K562 (cell line): Measurements from ENCODE around the gene CHTOP.

Experiments
- ASH1L ChIP-seq: fragments of 450-650 bp; IDR thresholded peaks from 2 replicates; pipeline ENCODE4 v1.6.1; 2018; ENCODE audit warnings: borderline replicate concordance, mild to moderate bottlenecking, low read depth; ENCODE audit not compliant: partially characterized antibody
- BRD4 ChIP-seq: fragments of 200-600 bp; sonication (generic); IDR thresholded peaks from 2 replicates; pipeline ENCODE4 v1.6.1; 2017; ENCODE audit warnings: inconsistent platforms
- CHCHD3 ChIP-seq: fragments of 250-450 bp; sonication (Bioruptor Pico); IDR thresholded peaks from 2 replicates; pipeline ENCODE4 v2.1.2; 2022; ENCODE audit warnings: mild to moderate bottlenecking
- GABPA ChIP-seq: fragments of 200-800 bp; sonication (Bioruptor generic); conservative IDR thresholded peaks from 2 replicates; pipeline ENCODE4 v1.6.1; 2016; ENCODE audit warnings: low read depth, missing genetic modification characterization, missing compliant biosample characterization
- POLR2AphosphoS2 ChIP-seq: IDR thresholded peaks from 2 replicates; pipeline ENCODE4 v1.6.1; 2012; ENCODE audit warnings: low read length, improper control_type of control experiment
- POLR2AphosphoS5 ChIP-seq: IDR thresholded peaks from 2 replicates; pipeline ENCODE4 v1.6.1; 2011; ENCODE audit warnings: mild to moderate bottlenecking, low read depth, low read length, moderate library complexity; ENCODE audit not compliant: control insufficient read depth, insufficient read depth
- RNF219 ChIP-seq: fragments of 250-450 bp; sonication (Bioruptor Pico); IDR thresholded peaks from 2 replicates; pipeline ENCODE4 v1.5.0; 2022; ENCODE audit warnings: mild to moderate bottlenecking
- ZNF140 ChIP-seq: fragments of 250-450 bp; sonication (Bioruptor Pico); IDR thresholded peaks from 2 replicates; pipeline ENCODE4 v1.8.0; 2021; ENCODE audit warnings: moderate library complexity, mild to moderate bottlenecking, inconsistent platforms
- ZNF232 ChIP-seq: sonication (generic); formaldehyde crosslinking; IDR thresholded peaks from 2 replicates; pipeline ENCODE4 v1.8.0; 2022; ENCODE audit warnings: mild to moderate bottlenecking, missing genetic modification reagents
- TF ChIP-seq, protein P1 (sequence below): sonication (generic); formaldehyde crosslinking; IDR thresholded peaks from 2 replicates; pipeline ENCODE4 v1.5.0; 2020; ENCODE audit warnings: missing genetic modification reagents
- TF ChIP-seq, protein P2 (sequence below): fragments of 250-450 bp; sonication (Bioruptor Pico); IDR thresholded peaks from 2 replicates; pipeline ENCODE4 v1.8.0; 2022; ENCODE audit warnings: moderate library complexity, mild to moderate bottlenecking, inconsistent platforms

DNA sequence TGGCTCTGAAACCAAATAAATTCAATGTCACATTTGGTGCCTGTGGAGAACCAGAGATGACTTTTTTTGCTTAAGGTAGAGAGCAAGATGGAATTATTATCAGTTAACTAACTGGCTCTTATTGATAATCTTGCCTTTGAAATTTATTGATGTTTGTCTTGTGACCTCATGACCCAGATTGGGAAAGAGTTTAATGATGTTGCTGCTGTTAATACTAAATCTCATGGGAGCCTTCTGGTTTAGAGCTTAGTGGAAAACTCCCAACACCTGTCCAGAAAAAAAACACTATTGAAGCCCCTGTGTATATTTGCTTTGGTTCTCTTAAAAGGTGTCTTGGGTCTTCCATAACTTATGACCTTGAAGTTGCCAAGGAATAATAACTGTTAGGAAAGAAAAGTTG lies 9.9 kb downstream of the CHTOP start:
- TF ChIP-seq ZNF140 (no peak), ZNF232 (CRISPR knock-in tag) (no peak), RNF219 (CRISPR knock-in tag) (no peak), CHCHD3 (no peak), BRD4 (no peak), POLR2AphosphoS5 (no peak), ASH1L (no peak), GABPA (tag) (no peak), POLR2AphosphoS2 (no peak)
- TF ChIP-seq, protein P1, sequence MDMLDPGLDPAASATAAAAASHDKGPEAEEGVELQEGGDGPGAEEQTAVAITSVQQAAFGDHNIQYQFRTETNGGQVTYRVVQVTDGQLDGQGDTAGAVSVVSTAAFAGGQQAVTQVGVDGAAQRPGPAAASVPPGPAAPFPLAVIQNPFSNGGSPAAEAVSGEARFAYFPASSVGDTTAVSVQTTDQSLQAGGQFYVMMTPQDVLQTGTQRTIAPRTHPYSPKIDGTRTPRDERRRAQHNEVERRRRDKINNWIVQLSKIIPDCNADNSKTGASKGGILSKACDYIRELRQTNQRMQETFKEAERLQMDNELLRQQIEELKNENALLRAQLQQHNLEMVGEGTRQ (CRISPR knock-in tag) = no peak
- TF ChIP-seq, protein P2, sequence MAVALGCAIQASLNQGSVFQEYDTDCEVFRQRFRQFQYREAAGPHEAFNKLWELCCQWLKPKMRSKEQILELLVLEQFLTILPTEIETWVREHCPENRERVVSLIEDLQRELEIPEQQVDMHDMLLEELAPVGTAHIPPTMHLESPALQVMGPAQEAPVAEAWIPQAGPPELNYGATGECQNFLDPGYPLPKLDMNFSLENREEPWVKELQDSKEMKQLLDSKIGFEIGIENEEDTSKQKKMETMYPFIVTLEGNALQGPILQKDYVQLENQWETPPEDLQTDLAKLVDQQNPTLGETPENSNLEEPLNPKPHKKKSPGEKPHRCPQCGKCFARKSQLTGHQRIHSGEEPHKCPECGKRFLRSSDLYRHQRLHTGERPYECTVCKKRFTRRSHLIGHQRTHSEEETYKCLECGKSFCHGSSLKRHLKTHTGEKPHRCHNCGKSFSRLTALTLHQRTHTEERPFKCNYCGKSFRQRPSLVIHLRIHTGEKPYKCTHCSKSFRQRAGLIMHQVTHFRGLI (CRISPR knock-in tag) = no peak
